T47D (cell line): ENCODE results near the gene TMEM181.
"Not testable (repeated sequence)": the region's sequence is repeated elsewhere in the genome, so short reads cannot be mapped to it uniquely, and the experiment has no call there.

Experiments
- DNase-seq, 2 experiments: peaks; one replicate each; pipeline versions ENCODE4 v3.0.0 to v3.0.0-alpha.2; 2011 to 2012; ENCODE audit warnings: low read depth in 1 of 2, low spot score in 1 of 2
- JUND ChIP-seq: IDR thresholded peaks from 2 replicates; pipeline ENCODE4 v1.6.1; 2012; ENCODE audit warnings: low read depth
- in situ Hi-C: cut with HindIII; loops from 2 replicates; pipeline ENCODE4 v1.10.0; 2016; ENCODE audit warnings: low sequenced_read_pairs, low pct_unique_long_range_greater_than_20kb

TMEM181 gene

DNA sequence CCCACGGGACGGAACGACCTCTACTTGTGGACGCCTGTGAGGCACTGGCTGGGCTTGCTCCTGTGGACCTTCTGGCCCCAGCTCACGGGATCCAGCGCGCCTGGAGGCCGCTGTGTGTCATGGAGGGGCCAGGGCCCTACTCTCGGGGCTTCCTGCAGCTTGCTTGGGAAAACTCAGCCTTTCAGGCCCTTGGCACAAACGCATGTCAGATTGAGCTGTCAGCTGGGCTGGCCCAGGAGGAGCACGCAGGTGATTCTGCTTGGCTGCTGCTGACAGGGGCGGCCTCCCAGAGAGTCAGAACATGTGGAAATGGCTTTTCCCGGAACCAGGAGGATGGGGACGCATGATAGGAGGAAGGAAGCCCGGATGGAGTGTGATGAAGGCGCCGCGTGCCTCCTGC lies 39.7 kb downstream of the TMEM181 start:
- TF ChIP-seq JUND = no peak
- in situ Hi-C loops = no loop called here
- DNase-seq = no peak

- TF ChIP-seq JUND = no peak
- in situ Hi-C loops = no loop called here
- DNase-seq = no peak
Observed at GRCh38 chr6:158603261-158604047, 43.6 kb downstream of the TMEM181 start.

DNA sequence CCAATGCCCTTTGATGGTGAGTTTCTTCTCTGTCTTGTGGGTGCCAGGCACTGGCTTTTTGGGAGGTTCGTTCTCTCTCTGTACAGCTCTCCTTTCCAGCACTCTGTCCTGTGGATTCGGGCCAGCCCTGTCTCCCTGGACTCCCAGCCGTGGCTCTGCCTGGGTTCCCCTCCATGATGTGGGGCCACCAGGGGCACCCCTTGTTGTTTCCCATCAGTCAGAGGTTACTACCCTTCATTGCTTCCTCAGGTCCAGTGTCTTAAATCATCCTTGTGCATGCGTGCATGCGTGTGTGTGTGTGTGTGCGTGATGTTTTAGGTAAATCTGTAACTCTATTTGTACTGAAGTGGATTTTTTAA lies 44.1 kb downstream of the TMEM181 start:
- no peak for DNase-seq
- in situ Hi-C loops = no loop called here
- TF ChIP-seq JUND = no peak

DNA sequence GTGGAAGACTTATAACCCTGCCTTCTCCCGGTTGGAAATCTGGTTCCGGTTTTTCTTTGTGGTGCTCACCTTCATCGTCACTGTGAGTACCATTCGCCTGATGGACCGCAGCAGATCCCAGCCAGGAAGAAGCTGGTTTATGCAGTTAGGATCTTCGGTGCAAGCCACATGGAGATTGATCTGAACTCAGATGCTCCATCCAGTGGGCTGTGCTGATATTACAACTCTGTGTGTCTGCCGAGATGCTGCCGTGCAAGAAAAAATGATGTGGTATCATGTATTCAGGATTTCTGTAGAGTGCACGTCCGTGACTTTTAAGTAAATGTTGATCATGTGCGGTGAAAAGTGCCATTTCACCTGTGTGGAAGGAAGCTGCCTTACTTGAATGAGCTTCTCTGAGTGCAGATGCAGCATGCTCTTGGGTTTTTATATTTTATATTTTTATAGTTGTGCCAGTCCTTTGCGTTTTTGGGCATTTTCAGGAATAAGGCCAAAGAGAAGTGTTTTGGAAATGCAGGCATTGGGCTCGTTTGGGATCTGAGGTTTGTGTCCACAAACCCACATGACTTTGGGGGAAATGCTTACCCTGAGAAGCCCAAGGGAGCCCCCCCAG lies 45.5 kb downstream of the TMEM181 start:
- TF ChIP-seq JUND = no peak
- in situ Hi-C loops = no loop called here
- peak; percentile 51 to 72 for DNase-seq

DNA sequence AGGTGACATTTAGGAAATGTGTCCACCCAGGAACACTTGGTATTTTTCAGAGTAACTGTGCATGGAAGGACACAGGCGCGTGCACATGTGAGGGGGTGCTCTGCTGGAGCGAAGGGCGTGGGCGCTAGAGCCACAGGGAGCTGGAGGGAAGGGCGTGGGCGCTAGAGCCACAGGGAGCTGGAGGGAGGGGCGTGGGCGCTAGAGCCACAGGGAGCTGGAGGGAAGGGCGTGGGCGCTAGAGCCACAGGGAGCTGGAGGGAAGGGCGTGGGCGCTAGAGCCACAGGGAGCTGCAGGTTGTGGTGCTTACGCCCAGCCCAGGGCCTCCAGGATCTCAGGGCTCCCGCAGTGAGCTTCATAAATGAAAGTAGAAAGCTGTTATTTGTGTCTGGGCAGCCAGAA lies 46.1 kb downstream of the TMEM181 start:
- in situ Hi-C loops, DNase-seq: not testable (repeated sequence)

DNA sequence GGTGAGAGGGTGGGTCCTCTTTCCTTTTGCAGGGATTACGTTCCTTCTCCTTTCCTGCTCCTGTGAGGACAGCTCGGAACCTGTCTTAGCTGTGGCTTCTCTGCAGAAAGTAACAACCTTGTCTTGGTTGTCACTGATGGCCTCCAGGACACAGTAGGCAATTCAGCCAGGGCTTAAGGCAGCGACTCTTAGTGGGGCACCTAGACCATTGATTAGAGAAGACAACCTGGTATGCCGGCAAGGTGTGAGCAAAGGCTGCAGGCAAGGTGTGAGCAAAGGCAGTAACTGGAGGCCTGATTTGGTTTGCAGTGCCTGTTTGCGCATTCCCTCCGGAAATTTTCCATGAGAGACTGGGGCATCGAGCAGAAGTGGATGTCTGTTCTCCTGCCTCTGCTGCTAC lies 47.0 kb downstream of the TMEM181 start:
- no peak for TF ChIP-seq JUND
- in situ Hi-C loops = no loop called here
- no peak for DNase-seq

- in situ Hi-C loops = no loop called here
- DNase-seq = no peak
- TF ChIP-seq JUND = no peak
Observed at GRCh38 chr6:158607411-158608170, 47.7 kb downstream of the TMEM181 start.

DNA sequence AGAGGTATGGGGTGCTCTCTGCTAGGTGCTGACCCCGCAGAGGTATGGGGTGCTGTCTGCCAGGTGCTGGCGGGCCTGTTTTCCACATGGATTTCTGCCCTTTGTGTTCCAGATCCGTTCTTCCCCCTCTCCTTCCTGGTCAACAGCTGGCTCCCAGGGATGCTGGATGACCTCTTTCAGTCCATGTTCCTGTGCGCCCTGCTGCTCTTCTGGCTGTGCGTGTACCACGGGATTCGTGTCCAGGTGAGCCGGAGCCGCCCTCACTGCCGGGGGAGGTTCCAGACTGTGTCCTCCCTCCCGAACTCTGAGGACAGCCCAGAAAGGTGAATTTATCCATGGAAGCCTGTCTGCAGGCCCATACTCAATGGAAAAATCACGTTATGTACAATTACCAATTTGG lies 48.3 kb downstream of the TMEM181 start:
- in situ Hi-C loops = no loop called here
- TF ChIP-seq JUND = no peak
- DNase-seq = no peak

DNA sequence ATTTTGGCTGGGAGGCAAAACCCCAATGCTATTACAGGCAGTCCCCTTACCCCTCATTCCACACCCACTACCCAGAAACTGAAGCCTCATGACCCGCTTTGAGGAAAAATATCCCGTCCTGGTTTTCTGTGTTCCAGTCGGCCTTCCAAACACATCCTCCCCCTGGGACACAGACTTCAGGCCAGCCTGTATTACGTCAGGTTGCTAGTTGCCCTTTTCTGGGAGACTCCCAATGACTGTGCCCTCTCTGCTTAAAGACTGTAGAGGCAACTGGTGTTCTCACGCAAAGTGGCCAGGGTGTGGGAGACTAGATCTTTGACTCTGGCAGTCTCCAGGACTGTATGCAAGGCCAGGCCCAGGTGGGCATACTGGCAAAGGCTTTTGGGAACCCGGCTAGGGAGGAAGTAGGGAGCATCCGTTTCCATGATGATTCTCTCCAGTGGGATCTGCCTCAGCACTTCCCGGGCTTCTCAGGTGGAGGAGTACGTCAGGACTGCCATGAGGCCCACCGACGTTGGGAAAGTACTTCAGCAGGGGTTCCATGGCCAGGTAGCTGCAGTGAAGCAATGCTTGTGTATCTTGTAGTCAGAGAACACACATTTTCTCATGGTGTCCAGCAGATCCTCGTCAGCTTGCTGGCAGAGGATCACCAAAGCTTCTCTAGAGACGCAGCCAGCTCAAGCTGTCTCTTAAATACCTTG lies 49.7 kb downstream of the TMEM181 start:
- in situ Hi-C loops = no loop called here
- DNase-seq = no peak
- TF ChIP-seq JUND = no peak

GRCh38 chr6:158610319-158610968 lies 50.6 kb downstream of the TMEM181 start:
- no peak for TF ChIP-seq JUND
- in situ Hi-C loops = no loop called here
- DNase-seq = no peak

DNA sequence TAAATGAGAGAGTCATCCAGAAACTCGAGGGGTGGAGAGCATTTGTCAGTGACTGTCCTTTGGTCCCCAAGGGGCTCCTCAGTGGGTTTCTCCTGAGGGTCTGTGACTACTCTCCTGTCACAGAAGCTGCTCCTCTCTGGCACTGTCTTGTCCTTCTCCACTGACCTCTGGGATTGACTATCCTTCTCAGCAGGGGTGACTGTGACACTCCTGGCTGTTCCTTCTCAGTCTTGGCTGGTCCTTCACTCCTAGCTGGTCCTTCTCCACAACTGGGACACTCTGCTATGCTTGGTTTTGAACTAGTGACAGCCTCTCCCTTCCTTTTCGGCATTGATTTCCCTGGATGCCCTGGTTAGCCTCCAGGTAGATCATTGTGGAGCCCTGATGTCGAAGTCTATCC lies 51.1 kb downstream of the TMEM181 start:
- in situ Hi-C loops = no loop called here
- no peak for DNase-seq
- TF ChIP-seq JUND = no peak
